ENCODE results near the gene MIA. TPM values are rescaled to one million over a fixed set of nuclear protein-coding genes. Genes with fewer than 3 reads are reported as not detected.
"Not testable (repeated sequence)": the region's sequence is repeated elsewhere in the genome, so short reads cannot be mapped to it uniquely, and the experiment has no call there.

Gene MIA
- total RNA-seq = 1.7 TPM
- long read RNA-seq = 0 reads

- H3K4me1 ChIP-seq = peaks cover 22% of the 10 kb centered on the region
- no peaks in the 10 kb centered on the region for H3K9me3 ChIP-seq
- H3K27ac ChIP-seq = no peak within 1 kb of the TSS
- H3K36me3 ChIP-seq = peaks cover 3% of the 10 kb centered on the region
- TF ChIP-seq CTCF (IDR thresholded peaks at IDR 0.05) = no peak
- intact Hi-C loops (cut with DNase I) = no loop called here
- no peak for DNase-seq
- H3K27me3 ChIP-seq (ENCODE audit: low read depth) = no peaks in the 10 kb centered on the region
- no peak within 1 kb of the TSS for H3K4me3 ChIP-seq
- ATAC-seq = no peak
Measured at GRCh38 chr19:40774916-40775631, at the start of gene MIA. Gene MIA (plus strand): TSS chr19:40775521. CDS start chr19:40775543, 22 bp downstream.

- no peak overlapping the region for H3K27ac ChIP-seq
- H3K4me1 ChIP-seq = peaks cover 31% of the 10 kb centered on the region
- TF ChIP-seq CTCF (IDR thresholded peaks at IDR 0.05) = no peak
- ATAC-seq = no peak
- intact Hi-C loops (cut with DNase I) = no loop called here
- no peak for DNase-seq
- no peaks in the 10 kb centered on the region for H3K27me3 ChIP-seq (ENCODE audit: low read depth)
- H3K36me3 ChIP-seq = peaks cover 82% of the 10 kb centered on the region
- no peaks in the 10 kb centered on the region for H3K9me3 ChIP-seq
- H3K4me3 ChIP-seq = no peak overlapping the region
Measured at GRCh38 chr19:40726279-40726678, 49.0 kb upstream of the MIA start.

GRCh38 chr19:40730065-40730464 lies 45.3 kb upstream of the MIA start:
- peaks cover 100% of the 10 kb centered on the region for H3K36me3 ChIP-seq
- DNase-seq; H3K4me3 ChIP-seq; intact Hi-C loops (cut with DNase I); H3K27ac ChIP-seq; H3K4me1 ChIP-seq; ATAC-seq; H3K9me3 ChIP-seq; H3K27me3 ChIP-seq (ENCODE audit: low read depth): not testable (repeated sequence)

GRCh38 chr19:40732304-40732703 lies 43.0 kb upstream of the MIA start:
- peaks cover 100% of the 10 kb centered on the region for H3K36me3 ChIP-seq
- H3K27ac ChIP-seq; ATAC-seq; H3K4me1 ChIP-seq; H3K27me3 ChIP-seq (ENCODE audit: low read depth); DNase-seq; H3K4me3 ChIP-seq; intact Hi-C loops (cut with DNase I); H3K9me3 ChIP-seq: not testable (repeated sequence)

- intact Hi-C loops (cut with DNase I) = no loop called here
- TF ChIP-seq CTCF (IDR thresholded peaks at IDR 0.05) = no peak
- H3K4me1 ChIP-seq = no peaks in the 10 kb centered on the region
Measured at GRCh38 chr19:40733149-40733548, 42.2 kb upstream of the MIA start.

GRCh38 chr19:40735013-40735771 lies 40.1 kb upstream of the MIA start:
- Histone ChIP-seq H3K27ac (peak overlapping the region; percentile 24), H3K4me3 (no peak overlapping the region), H3K27me3 (ENCODE audit: low read depth) (no peaks in the 10 kb centered on the region), H3K4me1 (peaks cover 5% of the 10 kb centered on the region), H3K36me3 (peaks cover 100% of the 10 kb centered on the region), H3K9me3 (no peaks in the 10 kb centered on the region)
- DNase-seq = no peak
- intact Hi-C loops (cut with DNase I) = no loop called here
- ATAC-seq = peak; percentile 45 to 62
- TF ChIP-seq CTCF (IDR thresholded peaks at IDR 0.05) = no peak

More at GRCh38 chr19:40733149-40733548, 42.2 kb upstream of the MIA start:
- Histone ChIP-seq H3K36me3 (peaks cover 100% of the 10 kb centered on the region), H3K27ac (no peak overlapping the region), H3K9me3 (no peaks in the 10 kb centered on the region), H3K27me3 (ENCODE audit: low read depth) (no peaks in the 10 kb centered on the region), H3K4me3 (no peak overlapping the region)
- DNase-seq (no peak), ATAC-seq (no peak)
